BE2C (cell line): ENCODE data around the gene ADAMTS17.

Source experiments
- DNase-seq: peaks from one replicate; pipeline ENCODE4 v3.0.0-alpha.2; 2020
- H3K27me3 ChIP-seq: fragments of 250-450 bp; sonication (Bioruptor Pico); 2 replicates; pipeline ENCODE4 v1.5.1; 2020; ENCODE audit warnings: mild to moderate bottlenecking
- H3K36me3 ChIP-seq: fragments of 250-450 bp; sonication (Bioruptor Pico); 2 replicates; pipeline ENCODE4 v1.5.1; 2020; ENCODE audit warnings: mild to moderate bottlenecking
- H3K4me1 ChIP-seq: fragments of 250-450 bp; sonication (Bioruptor Pico); 2 replicates; pipeline ENCODE4 v1.5.1; 2020
- H3K4me3 ChIP-seq: 2 replicates; pipeline ENCODE4 v1.5.1; 2011; ENCODE audit warnings: low read depth, low read length
- H3K9me3 ChIP-seq: fragments of 250-450 bp; sonication (Bioruptor Pico); 2 replicates; pipeline ENCODE4 v1.5.1; 2020
- TF ChIP-seq, protein P1 (sequence below): IDR thresholded peaks from 2 replicates; pipeline ENCODE4 v1.5.1; 2012; ENCODE audit warnings: mild to moderate bottlenecking, low read depth, low read length

ADAMTS17 gene

DNA sequence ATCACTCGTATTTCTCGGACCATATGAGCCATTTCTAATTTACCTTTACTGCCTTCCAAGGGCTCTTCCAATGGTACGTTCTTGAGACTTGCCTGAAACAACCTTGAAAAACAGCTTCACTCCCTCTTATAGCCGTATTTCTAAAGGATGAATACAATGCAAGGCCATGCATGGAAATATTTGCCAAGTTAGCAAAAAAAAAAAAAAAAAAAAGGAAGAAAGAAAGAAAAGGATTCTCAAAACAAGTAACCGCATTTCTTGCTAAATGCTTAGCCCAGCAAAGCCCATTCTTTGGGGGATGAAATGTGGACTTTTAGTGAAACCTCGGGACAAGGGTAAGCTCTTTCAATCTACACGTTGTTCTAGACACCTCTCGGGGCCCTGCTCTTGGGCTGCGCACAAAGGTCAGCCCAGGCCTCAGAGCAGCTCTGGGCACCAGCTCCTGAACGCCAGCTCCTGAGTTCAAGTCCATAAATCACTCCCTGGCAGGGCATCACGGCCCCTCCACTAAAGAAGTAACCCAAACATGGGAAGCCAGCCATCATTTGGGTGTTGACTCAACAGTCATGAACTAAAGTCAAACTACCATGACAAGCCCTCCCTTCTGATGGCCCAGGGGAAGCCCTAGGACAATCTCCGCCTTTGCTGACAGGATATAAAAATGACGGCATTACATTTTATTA, 132.7 kb downstream of the ADAMTS17 start:
- no peaks in the 10 kb centered on the region for H3K9me3 ChIP-seq
- TF ChIP-seq, protein P1, sequence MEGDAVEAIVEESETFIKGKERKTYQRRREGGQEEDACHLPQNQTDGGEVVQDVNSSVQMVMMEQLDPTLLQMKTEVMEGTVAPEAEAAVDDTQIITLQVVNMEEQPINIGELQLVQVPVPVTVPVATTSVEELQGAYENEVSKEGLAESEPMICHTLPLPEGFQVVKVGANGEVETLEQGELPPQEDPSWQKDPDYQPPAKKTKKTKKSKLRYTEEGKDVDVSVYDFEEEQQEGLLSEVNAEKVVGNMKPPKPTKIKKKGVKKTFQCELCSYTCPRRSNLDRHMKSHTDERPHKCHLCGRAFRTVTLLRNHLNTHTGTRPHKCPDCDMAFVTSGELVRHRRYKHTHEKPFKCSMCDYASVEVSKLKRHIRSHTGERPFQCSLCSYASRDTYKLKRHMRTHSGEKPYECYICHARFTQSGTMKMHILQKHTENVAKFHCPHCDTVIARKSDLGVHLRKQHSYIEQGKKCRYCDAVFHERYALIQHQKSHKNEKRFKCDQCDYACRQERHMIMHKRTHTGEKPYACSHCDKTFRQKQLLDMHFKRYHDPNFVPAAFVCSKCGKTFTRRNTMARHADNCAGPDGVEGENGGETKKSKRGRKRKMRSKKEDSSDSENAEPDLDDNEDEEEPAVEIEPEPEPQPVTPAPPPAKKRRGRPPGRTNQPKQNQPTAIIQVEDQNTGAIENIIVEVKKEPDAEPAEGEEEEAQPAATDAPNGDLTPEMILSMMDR: no peak
- no peak for DNase-seq
- H3K27me3 ChIP-seq: no peaks in the 10 kb centered on the region
- no peak overlapping the region for H3K4me3 ChIP-seq
- no peaks in the 10 kb centered on the region for H3K36me3 ChIP-seq
- H3K4me1 ChIP-seq: peaks cover 13% of the 10 kb centered on the region

DNA sequence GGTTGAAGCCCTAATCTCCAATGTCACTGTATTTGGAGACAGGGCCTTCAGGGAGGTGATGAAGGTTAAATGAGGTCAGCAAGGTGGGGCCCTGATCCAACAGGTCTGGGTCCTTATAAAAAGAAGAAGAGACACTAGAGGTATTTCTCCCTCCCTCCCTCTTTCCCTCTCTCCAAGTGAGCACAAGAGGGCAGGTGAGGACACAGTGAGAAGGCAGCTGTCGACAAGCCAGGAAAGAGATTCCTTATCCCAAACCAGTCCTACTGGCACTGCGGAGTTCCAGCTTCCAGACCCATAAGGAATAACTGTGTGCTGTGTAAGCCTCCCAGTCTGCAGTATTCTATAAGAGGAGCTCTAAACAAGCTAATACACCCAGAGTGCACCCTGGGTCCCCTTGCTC, 134.7 kb downstream of the ADAMTS17 start:
- no peak overlapping the region for H3K4me3 ChIP-seq
- TF ChIP-seq, protein P1: no peak
- DNase-seq: no peak
- H3K36me3 ChIP-seq: no peaks in the 10 kb centered on the region
- peaks cover 20% of the 10 kb centered on the region for H3K4me1 ChIP-seq
- H3K9me3 ChIP-seq: no peaks in the 10 kb centered on the region
- no peaks in the 10 kb centered on the region for H3K27me3 ChIP-seq

GRCh38 chr15:100206643-100207042, 135.1 kb downstream of the ADAMTS17 start:
- Histone ChIP-seq H3K4me1 (peaks cover 18% of the 10 kb centered on the region), H3K27me3 (no peaks in the 10 kb centered on the region), H3K9me3 (no peaks in the 10 kb centered on the region), H3K4me3 (no peak overlapping the region), H3K36me3 (no peaks in the 10 kb centered on the region)
- TF ChIP-seq, protein P1: no peak
- no peak for DNase-seq

DNA sequence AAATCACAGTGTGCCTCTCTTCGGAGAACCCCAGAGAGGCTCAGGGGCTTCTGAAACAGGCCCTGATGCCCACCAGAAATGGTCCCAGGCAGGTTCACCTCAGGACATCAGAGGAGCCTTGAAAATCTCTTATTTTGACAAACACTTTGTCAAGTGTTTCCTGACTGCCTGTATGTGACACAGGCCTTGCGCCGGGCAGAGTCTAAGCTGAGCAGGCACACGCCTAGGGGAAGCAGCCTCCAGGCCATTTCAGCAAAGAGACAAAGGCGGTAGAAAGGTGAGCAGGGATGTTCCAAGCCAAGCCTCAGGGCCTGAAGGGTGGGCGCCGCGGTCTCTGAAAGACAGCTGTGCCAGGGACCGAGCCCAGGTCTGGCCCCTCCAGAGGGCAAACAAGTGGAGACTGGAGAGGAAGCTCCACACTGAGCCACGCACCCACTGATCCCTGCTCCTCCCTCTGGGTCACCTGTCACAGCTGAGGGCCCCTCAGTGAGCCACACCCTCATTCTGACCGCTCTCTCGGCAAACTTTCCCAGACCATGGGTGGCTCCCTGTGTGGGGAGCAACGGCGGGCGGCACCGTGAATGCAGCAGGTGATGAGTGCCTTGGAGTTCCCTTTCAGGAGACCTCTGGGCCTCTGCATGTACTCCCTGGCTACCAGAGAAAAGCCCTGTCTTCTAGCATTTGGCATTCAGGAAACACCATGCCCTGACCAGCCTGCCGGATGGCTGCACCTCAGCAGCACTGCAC, 136.1 kb downstream of the ADAMTS17 start:
- Histone ChIP-seq H3K27me3 (no peaks in the 10 kb centered on the region), H3K9me3 (no peaks in the 10 kb centered on the region), H3K4me1 (peaks cover 27% of the 10 kb centered on the region), H3K4me3 (no peak overlapping the region), H3K36me3 (no peaks in the 10 kb centered on the region)
- no peak for DNase-seq
- TF ChIP-seq, protein P1: no peak

DNA sequence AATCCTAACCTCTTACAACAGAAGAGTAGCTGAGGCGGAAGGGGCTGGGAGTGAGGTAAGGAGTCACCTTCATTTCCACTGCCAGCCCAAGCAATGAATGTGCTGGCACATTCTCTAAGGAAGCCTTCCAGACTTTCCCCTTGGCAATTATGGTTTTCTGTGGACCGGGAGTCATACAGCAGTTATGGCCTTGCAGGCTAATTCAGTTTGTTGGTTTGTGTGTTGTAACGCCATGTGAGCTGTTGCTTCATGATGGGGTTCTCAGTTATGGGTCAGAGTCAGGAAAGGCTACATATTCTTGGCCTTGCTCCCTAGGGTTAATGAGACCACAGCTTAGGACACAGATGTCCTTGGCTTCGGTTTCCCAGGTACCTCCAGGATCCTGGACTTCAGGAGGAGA, 137.0 kb downstream of the ADAMTS17 start:
- H3K4me1 ChIP-seq: peaks cover 28% of the 10 kb centered on the region
- no peaks in the 10 kb centered on the region for H3K36me3 ChIP-seq
- TF ChIP-seq, protein P1: no peak
- no peak for DNase-seq
- H3K4me3 ChIP-seq: no peak overlapping the region
- no peaks in the 10 kb centered on the region for H3K27me3 ChIP-seq
- H3K9me3 ChIP-seq: no peaks in the 10 kb centered on the region

GRCh38 chr15:100204211-100204610, 137.6 kb downstream of the ADAMTS17 start:
- no peak for DNase-seq
- no peaks in the 10 kb centered on the region for H3K9me3 ChIP-seq
- peaks cover 28% of the 10 kb centered on the region for H3K4me1 ChIP-seq
- TF ChIP-seq, protein P1: no peak
- H3K36me3 ChIP-seq: no peaks in the 10 kb centered on the region
- H3K27me3 ChIP-seq: no peaks in the 10 kb centered on the region
- no peak overlapping the region for H3K4me3 ChIP-seq
